ENCODE measurements around the gene PFN2.
"Not testable (repeated sequence)": the region's sequence is repeated elsewhere in the genome, so short reads cannot be mapped to it uniquely, and the experiment has no call there.

PFN2 gene

DNA sequence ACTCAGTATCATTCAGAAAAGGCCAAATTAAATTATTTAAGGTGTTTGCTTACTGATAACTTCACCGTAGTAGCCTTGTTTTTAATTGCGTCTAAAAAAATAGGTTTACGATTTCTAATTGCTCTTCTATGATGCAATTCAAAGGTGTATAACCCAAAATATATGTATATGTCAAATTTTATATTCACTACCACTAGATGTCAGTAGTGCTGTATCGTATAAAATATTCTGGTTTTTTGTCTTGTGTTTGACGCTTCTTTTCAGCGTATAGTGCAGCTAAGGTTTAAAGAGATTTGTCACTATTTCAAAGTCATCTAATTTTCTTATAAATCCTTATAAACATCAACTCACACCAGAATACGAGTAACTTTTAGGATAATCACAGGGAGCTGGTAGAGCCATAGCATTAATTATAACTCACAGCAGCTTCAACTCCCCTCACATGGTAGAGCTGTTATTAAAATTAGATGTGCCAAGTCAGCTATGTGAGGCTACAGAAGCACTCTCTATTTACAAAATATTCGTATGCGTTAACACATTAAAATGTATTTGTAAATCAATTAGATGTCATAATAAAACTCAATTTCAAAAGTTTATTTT lies 3.5 kb downstream of the PFN2 start:
- no peak for DNase-seq

GRCh38 chr3:149965278-149965677 lies 5.4 kb downstream of the PFN2 start:
- no peak for DNase-seq

DNA sequence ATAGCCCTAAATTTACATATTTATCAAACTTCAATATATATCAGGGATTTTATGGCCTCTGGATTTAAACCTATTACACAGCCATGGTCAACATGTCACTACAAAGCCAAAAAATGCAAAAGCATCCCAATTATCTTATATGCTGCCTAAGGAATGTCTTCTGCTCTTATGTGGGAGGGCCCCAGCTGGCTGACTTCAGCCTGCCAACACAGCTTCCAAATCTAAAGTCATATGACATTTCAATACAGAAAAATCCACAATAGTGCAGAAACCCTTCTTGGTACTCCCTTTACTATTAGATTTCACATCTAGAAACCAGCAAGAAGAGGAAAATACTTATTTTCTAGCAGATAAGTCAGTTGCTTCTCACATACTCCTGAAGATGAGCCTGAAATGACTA lies 6.4 kb downstream of the PFN2 start:
- DNase-seq, result no peak

DNA sequence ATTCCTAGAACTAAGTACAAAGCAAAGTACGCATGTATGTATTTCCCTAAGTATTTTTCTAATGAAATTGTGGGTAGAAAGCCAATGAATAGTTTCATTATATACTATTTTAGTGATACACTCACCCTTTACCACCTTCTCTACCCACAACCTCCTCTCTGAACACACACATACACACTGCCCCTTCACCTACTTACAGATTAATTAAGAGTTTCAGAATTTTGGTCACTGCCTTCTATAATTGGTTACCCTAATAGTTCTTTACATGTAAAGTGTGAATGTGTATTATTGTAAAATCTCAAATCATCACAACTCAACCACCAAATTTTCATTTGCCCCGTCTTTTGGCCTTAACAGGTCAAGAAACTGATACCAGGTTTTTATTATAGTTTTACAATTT lies 7.2 kb downstream of the PFN2 start:
- no peak for DNase-seq

DNA sequence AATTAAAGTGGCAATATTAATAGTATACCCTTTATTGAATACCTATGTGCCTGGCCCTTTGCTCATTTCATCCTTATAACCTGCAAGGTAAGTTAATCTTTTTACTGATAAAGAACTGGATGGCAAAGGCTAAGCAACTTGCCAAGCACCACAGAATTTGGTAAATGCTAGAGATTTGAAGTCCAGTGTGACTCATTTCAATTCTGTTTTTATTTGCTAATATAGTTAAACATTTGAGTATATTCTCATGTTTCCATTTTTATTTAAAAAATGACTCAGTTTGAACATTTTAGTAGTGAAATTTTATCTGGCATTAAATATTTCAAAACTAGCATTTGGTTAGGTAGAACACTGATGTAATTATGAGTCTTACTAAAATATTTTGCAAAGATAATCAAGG lies 11.3 kb downstream of the PFN2 start:
- DNase-seq, result no peak

GRCh38 chr3:149958171-149958796 lies 12.4 kb downstream of the PFN2 start:
- DNase-seq, result no peak

DNA sequence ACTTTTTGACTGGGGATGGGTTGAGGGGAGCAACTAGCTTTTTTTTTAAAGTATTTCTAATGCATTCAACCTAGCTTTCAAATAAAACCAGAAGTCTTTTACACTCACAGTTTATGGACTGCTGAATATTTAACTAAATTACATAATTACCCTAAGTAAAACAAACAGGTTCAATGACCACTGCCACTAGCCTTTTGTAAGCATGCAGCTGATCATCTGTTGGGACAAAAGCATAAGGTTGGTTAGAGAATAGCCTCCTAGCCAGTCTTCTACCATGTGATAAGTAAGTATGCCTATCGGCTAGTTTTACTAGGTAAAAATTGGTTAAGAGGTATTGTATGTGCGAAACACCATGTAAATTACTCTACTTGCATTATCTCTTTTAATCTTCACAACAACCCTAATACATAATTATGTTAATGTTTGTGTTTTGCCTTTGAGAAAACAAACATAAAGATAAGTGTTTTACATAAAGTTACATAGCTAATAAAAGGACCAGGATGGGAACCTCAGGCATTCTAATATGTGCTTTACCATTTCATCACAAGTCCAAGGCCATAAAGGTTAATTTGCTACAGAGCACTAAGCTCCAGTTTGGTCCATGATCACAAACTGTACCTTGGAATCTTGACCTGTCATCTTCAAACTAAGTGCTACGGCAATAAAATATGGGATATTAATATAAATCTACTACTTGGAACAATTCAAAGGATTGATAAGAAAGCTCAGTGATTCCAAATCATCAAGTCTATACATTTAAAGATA lies 13.2 kb downstream of the PFN2 start:
- no peak for DNase-seq

- DNase-seq, result no peak
Measured at GRCh38 chr3:149955449-149955848, 15.2 kb downstream of the PFN2 start.

- no peak for DNase-seq
Measured at GRCh38 chr3:149954812-149955211, 15.9 kb downstream of the PFN2 start.

DNA sequence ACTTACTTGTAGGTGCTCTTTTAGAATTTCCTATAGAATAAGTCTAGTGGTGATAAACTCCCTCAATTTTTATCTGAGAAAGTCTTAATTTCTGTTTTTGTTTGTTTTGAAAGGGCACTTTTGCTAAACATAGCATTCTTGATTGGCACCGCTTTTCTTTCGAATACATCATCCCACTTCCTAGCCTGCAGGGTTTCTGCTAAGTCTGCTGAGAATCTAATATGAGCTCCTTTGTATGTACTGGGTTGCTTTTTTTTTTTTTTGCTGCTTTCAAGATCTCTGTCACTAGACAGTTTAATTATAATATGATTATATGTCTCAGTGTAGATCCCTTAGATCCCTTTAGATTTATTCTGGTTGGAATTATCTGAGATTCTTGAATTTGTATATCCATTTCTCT lies 21.5 kb downstream of the PFN2 start:
- DNase-seq, result no peak

GRCh38 chr3:149947231-149947630 lies 23.5 kb downstream of the PFN2 start:
- DNase-seq, result no peak

DNA sequence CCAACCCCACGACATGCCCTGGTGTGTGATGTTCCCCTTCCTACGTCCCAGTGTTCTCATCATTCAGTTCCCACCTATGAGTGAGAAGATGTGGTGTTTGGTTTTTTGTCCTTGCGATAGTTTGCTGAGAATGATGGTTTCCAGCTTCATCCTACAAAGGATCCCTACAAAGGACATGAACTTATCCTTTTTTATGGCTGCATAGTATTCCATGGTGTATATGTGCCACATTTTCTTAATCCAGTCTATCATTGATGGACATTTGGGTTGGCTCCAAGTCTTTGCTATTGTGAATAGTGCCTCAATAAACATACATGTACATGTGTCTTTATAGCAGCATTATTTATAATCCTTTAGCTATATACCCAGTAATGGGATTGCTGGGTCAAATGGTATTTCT lies 26.7 kb downstream of the PFN2 start:
- DNase-seq, result not testable (repeated sequence)

DNA sequence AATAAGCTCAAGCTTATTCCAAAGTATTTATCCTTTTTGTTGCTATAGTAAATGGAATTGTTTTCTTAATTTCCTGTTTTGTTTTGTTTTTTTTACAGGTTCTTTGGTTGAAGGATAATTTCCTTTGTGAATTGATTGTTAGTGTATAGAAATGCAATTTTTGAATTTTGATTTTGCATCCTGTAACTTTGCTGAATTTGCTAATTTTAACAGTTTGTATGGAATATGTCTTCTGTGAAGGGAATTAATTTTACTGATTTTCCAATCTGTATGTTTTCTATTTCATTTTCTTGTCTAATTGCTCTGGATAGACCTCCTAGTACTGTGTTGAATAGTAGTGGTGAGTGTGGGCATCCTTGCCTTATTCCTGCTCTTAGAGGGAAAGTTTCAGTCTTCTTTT lies 28.3 kb downstream of the PFN2 start:
- no peak for DNase-seq

DNA sequence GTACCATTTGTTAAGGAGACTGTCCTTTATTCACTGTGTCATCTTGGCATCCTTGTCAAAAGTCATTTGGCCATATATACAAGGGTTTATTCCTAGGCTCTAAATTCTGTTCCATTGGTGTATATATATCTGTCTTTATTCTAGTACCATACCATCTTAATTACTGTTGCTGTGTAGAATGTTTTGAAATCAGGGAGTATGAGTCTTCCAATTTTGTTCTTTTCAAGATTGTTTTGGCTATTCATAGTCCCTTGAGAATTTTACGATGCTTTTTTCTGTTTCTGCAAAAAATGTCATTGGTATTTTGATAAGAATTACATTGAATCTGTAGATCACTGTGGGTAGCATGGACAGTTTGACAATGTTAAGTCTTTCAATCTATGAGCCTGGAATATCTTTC lies 28.7 kb downstream of the PFN2 start:
- DNase-seq, result no peak

- DNase-seq, result no peak
Measured at GRCh38 chr3:149941186-149941585, 29.5 kb downstream of the PFN2 start.

GRCh38 chr3:149938392-149939055 lies 32.2 kb downstream of the PFN2 start:
- DNase-seq, result not testable (repeated sequence)

DNA sequence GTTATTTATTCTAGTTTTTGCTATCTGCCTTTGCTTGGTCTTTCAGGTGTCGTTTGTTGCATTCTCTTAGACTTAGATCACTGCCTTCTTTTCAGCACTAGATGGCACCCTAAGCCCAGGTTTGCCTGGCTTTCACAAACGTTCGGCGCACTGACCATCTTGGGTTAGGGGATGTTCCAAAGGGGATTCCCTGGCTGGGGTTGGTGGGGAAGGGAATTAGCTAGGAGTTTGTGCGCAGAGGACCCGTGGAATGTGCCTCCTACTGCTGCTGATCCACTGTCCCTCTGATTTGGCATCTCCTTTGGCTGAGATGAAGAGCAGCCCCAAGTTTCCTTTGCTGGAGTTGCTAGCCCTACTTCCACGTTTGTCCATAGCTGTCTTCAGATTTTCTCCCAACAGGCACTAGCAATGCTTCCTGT lies 33.9 kb downstream of the PFN2 start:
- peak; percentile 4 for DNase-seq

- DNase-seq, result no peak
Measured at GRCh38 chr3:149934524-149934923, 36.2 kb downstream of the PFN2 start.

GRCh38 chr3:149933858-149934257 lies 36.8 kb downstream of the PFN2 start:
- no peak for DNase-seq

- DNase-seq, result no peak
Measured at GRCh38 chr3:149933008-149933407, 37.7 kb downstream of the PFN2 start.

DNA sequence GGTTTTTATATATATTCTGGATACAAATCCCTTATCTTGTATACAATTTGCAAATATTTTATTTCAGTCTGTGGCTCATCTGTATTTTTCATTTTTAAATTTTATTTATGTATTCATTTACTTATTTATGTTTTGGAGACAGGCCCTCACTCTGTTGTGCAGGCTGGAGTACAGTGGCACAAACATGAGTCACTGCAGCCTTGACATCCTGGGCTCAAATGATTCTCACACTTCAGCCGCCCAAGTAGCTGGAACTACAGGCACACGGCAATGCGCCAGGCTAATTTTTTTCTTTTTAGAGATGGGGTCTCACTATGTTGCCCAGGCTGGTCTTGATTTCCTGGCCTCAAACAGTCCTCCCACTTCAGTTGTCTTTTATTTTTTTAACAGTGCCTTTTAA lies 50.6 kb downstream of the PFN2 start:
- DNase-seq, result no peak

DNA sequence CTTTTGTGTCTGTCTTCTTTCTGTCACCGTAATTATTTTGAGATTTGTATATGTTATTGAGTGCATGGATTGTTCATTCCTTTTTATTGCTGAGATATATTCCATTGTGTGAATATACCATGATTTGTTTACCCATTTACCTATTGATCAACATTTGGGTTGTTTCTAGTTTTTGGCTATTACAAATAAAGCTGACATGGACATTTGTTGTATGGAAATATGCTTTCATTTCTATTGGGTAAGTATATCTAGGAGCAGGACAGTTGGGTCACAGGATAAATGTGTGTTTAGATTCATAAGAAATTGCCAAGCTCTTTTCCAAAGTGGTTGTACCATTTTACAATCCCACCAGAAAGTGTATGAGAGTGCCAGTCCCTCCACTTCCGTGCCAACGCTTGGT lies 51.2 kb downstream of the PFN2 start:
- DNase-seq, result no peak

GRCh38 chr3:149917124-149917667 lies 53.5 kb downstream of the PFN2 start:
- DNase-seq, result no peak

Measured in activated effector memory CD4-positive, alpha-beta T cell treated with Interleukin-2 at 50 U/mL for 16 hours (primary cell).